ENCODE measurements around the gene SLC25A42.

SLC25A42 gene

DNA sequence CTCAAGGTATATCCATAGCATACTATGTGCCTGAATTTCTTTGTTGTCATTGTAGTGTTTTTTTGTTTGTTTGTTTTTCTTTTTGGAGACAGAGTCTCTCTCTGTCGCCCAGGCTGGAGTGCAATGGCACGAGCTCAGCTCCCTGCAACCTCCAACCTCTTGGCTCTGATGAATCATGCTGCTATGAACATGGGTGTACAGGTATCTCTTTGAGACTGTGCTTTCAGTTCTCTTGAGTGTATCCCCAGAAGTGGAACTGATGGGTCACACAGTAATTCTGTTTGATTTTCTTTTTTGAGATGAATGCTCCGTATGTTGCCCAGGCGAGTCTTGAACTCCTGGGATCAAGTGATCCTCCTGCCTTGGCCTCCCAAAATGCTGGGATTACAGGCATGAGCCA, 13.7 kb upstream of the SLC25A42 start:
- in situ Hi-C loops (cut with HindIII; ENCODE audit: low sequenced_read_pairs) = no loop called here

DNA sequence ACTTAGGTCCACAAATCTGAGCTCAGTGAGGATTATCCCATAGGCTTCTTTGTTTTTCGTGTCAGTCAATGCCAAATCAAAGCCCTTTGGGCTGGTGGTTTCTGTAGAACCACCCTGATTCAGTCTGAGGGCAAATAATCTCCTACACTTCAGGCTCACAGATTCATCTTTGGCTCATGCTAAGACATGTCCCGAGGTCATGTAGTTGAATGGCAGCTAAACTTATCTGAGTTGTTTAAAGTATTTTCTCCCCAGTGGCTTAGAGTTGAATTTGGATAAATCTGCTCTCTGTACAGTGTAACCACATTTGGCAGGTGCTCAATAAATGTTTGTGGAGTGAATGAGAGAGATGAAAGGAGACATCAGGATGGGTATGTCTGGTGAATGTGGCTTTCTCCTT, 13.1 kb upstream of the SLC25A42 start:
- in situ Hi-C loops (cut with HindIII; ENCODE audit: low sequenced_read_pairs) = no loop called here

DNA sequence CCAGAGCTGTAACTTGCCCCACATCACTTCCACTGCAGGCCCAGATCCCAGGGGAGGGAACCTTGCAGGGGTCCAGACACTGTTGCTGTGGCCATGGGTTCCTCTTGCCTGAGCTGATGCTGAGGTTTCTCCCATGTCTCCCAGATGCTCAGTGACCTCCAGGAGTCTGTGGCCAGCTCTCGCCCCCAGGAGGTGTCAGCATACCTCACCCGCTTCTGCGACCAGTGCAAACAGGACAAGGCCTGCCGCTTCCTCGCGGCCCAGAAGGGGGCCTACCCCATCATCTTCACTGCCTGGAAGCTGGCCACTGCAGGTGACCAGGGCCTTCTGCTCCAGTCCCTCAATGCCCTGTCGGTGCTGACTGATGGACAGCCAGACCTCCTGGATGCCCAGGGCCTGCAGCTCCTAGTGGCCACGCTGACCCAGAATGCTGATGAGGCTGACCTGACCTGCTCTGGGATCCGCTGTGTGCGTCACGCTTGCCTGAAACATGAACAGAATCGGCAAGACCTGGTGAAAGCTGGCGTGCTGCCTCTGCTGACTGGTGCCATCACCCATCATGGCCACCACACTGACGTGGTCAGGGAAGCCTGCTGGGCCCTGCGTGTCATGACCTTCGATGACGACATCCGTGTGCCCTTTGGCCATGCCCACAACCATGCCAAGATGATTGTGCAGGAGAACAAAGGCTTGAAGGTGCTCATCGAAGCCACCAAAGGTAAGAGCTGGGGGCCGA, 12.1 kb upstream of the SLC25A42 start:
- in situ Hi-C loops (cut with HindIII; ENCODE audit: low sequenced_read_pairs) = no loop called here

DNA sequence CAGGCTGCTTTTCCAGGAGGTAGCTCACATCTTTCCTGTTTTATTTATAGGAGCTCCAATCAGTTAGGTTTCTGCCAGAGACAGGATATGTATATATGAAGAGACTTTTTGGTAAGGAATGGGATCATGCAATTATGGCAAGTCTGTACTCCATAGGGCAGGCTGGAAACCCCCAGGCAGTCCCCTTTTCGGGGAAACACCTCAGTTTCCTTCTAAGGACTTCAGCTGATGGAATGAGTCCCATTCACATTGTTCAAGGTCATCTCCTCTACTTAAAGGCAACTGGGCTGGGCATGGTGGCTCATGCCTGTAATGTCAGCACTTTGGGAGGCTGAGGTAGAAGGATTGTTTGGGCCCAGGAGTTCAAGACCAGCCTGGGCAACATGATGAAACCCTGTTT, 10.9 kb upstream of the SLC25A42 start:
- in situ Hi-C loops (cut with HindIII; ENCODE audit: low sequenced_read_pairs) = no loop called here

DNA sequence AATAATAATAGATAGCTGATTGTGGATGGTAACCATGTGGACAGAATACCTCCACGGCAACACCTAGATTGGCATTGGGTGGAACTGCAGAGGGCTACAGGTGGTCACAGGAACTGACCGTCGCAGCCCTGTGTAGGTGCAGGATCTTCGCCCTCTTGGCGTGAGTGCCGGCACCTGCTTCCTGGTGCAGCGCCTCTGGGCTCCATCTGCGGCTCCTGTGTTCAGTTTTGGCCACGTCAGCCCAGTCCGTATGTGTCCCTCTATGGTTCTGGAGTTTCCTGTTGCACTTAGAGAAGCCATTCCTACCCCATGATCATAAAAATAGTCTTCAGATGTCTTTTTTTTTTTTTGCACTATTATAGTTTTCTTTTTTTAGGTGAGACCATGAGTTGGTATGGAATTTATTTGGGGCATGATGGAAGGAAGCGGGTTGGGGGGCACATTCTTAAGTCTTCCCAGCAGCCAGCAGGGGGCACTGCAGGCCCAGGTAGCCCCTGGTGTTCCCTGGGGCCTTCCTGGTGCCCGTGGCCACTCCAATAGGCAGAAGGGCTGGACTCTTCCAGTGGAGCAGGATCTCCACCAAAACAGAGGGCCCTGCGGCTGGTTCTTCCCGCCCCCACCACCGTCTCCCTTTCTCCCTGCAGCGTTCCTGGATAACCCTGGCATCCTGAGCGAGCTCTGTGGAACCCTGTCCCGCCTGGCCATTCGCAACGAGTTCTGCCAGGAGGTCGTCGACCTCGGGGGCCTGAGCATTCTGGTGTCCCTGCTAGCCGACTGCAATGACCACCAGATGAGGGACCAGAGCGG, 10.1 kb upstream of the SLC25A42 start:
- in situ Hi-C loops (cut with HindIII; ENCODE audit: low sequenced_read_pairs) = no loop called here

DNA sequence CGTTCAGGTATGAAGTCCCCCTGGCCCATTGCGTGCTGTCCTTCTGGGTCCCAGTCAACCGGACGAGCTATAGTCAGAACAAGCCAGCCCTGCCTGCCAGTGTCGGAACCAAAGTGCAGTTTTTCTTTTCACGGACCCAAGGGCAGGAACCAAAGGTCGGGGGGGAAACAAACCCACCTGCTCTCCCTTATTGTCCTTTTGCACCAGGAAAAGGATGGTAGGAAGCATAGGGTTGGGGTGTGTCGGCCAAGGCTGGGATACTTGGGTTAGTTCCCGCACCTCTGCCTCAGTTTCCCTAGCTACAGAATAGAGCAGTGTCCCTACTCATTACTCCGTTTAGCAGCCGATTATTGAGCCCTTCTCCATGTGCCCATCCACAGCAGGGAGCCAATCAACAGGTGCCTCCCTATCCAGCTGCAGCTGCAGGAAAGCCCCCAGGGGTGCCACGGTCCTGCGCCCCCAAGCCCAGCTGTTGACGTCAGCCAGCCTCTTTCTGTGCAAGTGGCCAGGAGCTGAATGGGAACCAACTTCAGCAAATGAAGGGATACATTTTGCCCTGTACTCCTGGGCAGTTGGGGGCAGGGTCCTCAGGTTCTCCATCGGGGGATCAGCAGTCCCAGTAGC, 9.4 kb upstream of the SLC25A42 start:
- in situ Hi-C loops (cut with HindIII; ENCODE audit: low sequenced_read_pairs) = no loop called here

DNA sequence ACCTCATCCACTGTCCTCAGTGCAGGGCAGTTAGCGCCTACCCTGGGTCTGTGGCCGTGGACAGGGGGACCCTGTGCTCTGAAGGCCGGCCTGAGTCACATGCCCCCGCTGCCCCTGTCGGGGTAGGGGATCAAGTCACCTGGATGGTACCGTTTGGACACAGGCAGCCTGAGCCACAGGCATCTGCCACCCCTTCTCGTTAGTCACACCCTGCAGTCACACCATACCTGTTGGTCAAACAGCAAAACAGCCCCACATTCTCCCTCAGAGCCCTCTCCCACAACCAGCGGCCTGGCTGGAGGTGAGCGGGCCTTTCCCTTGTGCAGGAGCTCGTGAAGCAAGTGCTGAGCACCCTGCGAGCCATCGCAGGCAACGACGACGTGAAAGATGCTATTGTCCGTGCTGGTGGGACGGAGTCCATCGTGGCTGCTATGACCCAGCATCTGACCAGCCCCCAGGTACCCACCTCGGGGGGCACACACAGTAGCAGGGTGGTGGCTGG, 8.8 kb upstream of the SLC25A42 start:
- in situ Hi-C loops (cut with HindIII; ENCODE audit: low sequenced_read_pairs) = no loop called here

DNA sequence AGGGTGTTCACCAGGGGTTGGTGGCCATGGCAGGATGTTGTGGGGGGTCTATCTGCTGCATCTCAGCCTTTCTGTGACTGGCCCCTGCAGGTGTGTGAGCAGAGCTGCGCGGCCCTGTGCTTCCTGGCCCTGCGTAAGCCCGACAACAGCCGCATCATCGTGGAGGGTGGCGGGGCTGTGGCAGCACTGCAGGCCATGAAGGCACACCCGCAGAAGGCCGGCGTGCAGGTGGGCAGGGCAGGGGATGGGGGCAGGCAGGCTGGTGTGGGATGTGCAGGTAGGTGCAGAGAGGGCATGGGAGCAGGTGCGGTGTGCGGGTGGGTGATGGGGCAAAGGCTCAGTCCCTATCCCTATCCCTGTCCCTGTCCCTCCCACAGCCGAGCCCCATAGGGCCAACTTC, 8.1 kb upstream of the SLC25A42 start:
- in situ Hi-C loops (cut with HindIII; ENCODE audit: low sequenced_read_pairs) = no loop called here

DNA sequence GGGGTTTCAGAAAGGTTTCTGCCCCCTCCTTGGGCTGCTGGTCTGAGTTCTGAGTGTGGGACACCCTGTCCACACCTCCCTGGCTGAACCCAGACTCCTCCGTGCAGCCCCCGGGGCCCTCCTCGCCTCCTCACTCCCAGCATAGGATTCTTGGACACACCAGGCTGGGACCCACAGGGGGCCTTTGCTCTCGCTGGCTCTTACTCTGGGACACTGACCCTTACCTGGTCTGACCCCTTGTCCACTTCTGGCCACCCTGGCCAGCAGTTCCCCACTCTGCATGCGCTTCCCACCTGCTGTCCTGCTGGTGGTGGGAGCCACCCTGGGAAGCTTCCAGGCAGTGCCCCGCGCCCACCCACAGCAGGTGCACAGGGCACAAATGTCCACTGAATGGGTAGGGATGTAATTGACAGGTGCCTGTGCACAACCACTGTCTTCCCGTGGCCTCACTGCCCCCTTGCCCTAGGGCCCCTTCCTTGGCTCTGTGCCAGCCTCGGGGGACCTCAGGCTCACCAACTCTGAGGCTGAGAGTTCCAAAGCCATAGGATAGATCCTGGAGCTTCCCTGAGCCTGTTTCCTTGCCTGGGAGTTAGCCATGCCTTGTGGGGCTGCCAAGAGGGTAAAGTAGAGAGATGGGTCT, 7.0 kb upstream of the SLC25A42 start:
- in situ Hi-C loops (cut with HindIII; ENCODE audit: low sequenced_read_pairs) = no loop called here

DNA sequence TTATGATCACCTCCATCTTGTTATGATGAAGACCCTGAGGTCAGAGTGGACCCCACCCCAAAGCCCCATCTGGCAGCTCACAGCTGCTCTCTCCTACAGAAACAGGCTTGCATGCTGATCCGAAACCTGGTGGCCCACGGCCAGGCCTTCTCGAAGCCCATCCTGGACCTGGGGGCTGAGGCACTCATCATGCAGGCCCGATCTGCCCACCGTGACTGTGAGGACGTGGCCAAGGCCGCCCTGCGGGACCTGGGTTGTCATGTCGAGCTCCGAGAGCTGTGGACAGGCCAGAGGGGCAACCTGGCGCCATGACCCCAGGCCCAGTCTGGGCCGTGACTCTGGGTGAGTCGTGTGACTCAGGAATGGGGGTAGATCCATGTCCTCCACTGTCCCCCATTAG, 6.5 kb upstream of the SLC25A42 start:
- in situ Hi-C loops (cut with HindIII; ENCODE audit: low sequenced_read_pairs) = no loop called here

DNA sequence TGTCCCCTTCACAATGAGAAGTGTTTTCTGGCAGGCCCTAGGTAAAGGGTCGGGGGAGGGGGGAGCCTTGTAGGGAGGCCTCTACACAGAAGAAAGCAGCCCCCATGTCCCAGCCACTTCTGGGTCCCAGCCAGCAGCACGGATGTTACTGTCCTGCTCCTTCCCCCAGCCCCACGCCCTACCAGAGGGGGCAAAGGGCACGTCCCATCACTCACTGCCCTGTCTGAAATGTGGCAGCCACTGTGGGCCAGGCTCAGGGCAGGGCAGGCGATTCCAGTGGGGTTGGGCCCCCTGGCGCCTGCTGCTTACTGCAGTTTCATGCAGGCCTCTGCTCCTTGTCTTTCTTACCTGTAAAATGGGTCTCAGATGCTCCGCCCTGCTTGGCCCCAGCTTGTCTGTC, 6.1 kb upstream of the SLC25A42 start:
- in situ Hi-C loops (cut with HindIII; ENCODE audit: low sequenced_read_pairs) = no loop called here

DNA sequence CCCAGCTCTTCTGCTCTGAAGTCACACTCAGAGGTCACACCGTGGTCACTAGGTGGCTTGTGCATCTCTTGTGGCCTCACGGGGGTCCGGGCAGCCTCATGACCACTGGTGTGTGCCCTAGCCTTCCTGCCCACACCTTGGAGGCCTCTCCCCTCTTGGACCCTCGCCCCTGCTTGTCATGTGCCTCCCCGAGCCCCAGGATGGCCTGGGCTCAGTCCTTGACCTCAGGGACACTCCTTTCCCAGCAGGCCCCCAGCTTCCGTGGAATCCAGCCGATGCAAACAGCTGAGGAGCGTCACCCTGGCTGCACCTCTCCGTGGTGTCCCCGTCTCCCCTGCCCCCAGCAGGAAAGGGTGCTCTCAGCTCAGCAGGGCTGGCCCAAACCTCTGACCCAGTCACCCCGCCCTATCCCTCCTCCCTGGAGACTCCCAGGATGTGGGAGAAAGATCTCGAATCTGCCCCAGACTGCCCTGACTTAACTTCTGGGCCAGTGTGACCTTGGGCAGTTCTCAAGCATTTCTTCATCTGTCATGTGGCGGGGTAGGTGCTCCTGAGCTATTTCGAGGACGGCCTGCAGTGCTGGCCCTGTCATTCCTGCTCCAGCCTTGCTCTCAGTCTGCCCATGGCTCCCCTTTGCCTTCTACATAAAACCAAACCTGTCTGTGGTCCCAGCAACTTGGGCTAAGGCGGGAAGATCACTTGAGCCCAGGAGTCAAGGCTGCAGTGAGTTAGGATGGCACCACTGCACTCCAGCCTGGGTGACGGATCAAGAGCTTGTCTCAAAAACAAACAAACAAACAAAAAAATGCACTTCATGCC, 4.6 kb upstream of the SLC25A42 start:
- in situ Hi-C loops (cut with HindIII; ENCODE audit: low sequenced_read_pairs) = no loop called here

DNA sequence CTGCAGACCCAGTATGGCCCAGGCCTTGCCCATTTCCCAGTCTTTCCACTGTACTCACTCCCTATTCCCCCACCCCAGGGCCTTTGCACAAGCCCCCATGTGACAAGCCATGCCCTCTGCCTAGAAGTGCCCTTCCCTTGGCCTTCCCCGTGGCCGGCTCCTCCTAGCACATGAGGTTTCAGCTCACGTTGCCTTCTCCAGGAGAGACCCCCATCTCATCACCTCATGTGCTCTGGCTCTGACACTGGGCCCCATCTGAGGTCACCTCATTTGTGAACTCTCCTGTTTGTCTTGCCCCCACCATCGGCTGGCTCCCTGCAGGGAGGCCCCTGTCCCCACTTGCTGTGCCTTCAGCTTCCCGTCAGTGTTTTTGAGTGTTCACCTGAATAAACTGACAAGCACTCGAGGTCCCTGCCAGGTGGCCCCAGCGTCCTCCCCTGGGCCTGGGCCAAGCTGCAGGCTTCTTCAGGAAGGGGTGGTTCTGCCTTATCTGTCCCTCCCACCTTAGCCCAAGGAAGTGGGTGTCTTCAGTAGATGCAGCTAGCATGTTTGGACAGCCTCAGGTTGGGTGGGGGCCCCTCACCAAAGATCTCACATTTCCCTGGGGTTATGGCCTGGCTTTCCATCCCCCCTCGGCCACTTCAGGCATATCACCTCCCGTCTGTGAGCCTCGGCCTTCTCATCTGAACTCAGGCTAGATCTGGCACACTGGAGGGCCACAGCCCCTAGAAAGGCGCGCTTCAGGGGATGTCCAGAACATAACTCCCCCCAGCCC, 3.8 kb upstream of the SLC25A42 start:
- in situ Hi-C loops (cut with HindIII; ENCODE audit: low sequenced_read_pairs) = loop anchor here (5.0 kb wide), 1 partner anchor 82 kb away; no protein-coding TSS in a partner anchor

DNA sequence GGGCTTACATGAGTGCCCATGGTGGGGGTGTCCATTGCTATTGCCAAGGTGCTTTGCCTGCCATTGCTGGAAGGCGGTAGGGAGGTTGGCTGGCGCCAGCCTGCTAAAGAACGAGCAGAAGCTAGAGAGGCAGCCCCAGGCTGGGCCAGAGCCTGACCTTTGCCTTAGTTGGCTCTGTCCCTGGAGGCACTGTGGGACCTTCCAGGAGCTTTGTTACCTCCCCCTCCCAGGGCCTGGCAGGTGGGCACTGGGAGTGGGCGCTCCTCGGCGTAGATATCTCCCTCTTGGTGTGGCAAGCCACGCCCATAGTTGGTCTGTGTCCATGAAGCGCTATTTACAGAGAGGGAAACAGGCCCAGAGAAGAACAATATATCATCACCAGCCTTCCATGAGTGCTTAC, 2.3 kb upstream of the SLC25A42 start:
- in situ Hi-C loops (cut with HindIII; ENCODE audit: low sequenced_read_pairs) = loop anchor here (5.0 kb wide), 1 partner anchor 81 kb away; no protein-coding TSS in a partner anchor

DNA sequence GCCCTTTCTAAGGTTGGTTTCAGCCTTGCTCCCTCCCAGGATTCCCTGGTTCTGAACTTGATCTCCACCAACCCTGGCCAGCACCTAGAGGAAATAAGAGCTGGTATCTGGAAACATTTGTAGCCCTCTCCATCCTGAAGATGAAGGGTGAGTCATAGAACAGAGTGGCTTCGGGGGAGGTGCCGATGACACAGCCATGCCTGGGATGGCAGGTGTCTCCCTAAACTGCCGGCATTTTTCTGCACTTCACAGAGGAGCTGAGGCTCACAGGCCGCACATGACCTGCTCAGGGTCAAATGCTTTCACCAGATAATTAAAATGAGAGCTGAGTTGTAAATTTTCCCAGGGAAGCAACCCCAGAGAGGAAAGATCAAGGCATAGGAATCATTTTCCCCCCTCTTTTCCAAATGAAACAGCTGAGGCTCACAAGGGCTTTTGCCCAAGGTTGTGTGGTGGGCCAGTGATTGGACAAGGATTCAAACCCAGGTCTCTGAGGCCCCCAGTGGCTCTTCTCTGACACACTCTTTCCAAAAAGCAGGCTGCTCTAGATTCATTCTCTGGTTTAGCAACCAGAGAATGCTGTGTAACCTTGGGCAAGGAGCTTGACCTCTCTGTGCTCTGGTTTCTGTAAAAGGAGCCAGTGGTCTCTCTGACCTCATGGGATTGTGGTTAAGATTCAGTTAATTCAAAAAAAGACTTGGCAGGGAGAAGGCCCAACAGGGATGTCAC, 1.2 kb upstream of the SLC25A42 start:
- in situ Hi-C loops (cut with HindIII; ENCODE audit: low sequenced_read_pairs) = loop anchor here (5.0 kb wide), 1 partner anchor 80 kb away; no protein-coding TSS in a partner anchor

DNA sequence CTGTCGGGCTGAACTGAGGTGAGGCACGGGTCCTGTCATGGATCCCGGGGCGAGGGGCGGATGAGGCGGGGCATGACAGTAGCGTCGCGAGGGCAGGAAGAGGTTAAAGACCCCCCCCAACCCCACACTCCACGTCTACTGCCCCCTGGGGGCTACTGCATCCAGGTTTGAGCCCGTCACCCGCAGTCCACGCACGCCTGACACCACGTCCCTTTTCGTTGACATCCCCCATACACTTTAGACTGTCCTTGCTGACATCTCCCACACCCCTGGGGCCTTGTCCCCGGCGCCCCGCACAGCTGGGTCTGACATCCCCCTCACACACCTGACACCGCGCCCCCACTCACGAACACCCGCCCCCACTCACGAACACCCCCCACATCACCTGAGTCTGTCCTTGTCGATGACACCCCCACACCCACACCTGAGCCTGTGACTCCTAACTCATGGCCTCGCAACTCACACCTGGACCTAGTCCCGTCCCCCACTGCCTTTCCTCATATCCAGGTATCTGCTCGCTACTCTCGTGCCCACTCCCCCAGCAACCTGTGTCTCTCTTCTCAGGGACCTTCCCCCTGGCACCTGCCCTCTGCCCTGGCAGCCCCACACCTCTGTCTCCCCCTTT, 416 bp downstream of the SLC25A42 start:
- in situ Hi-C loops (cut with HindIII; ENCODE audit: low sequenced_read_pairs) = loop anchor here (5.0 kb wide), 1 partner anchor 78 kb away; no protein-coding TSS in a partner anchor

DNA sequence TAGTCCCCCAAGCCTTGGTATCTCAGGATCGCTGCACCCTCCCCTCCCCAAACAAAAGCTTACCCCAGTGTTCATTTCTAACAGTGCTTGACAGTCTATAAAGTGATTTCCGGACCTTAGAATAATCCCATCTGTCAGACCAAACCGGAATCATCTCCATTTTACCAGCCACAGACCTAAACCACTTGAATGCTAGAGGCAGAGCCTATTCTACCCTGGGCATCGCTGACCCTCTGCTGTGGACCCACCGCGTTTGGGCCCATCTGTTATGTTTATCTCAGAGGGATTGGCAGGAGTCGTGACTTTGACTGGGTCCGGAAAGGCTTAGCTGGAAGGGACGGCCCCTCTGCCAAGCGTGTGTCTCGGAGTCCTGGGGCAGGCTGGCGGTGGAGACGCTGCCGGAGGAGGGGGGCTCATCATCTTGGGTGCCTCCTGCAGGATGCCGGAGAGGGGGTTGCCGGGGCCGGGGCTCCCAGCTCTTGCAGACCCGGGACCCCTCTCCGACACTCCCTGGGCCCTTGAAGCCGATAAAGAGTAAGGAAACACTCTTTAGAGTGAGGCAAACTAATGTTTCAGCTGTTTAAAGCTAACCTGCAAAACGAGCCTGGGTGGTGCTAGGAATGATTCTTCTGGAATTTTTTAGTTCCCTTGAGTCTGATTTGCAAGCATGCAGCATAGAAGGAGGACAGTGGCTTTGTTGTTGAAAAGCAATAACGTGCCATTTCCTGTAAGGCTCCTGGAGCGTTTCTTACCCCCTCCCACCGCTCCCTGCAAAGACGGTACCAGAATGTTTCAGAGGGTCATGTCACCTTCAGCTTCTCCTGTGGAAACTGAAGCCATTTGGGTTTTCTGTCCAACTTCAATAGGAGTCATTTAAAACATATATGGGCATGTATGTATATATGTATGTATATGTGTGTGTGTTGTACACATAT, 1.3 kb downstream of the SLC25A42 start:
- in situ Hi-C loops (cut with HindIII; ENCODE audit: low sequenced_read_pairs) = loop anchor here (5.0 kb wide), 1 partner anchor 77 kb away; no protein-coding TSS in a partner anchor
